ENCODE measurements around the gene CBX8. TPM values are rescaled to one million over a fixed set of nuclear protein-coding genes. Genes with fewer than 3 reads are reported as not detected.

Gene CBX8
- total RNA-seq, result 5.9 TPM

DNA sequence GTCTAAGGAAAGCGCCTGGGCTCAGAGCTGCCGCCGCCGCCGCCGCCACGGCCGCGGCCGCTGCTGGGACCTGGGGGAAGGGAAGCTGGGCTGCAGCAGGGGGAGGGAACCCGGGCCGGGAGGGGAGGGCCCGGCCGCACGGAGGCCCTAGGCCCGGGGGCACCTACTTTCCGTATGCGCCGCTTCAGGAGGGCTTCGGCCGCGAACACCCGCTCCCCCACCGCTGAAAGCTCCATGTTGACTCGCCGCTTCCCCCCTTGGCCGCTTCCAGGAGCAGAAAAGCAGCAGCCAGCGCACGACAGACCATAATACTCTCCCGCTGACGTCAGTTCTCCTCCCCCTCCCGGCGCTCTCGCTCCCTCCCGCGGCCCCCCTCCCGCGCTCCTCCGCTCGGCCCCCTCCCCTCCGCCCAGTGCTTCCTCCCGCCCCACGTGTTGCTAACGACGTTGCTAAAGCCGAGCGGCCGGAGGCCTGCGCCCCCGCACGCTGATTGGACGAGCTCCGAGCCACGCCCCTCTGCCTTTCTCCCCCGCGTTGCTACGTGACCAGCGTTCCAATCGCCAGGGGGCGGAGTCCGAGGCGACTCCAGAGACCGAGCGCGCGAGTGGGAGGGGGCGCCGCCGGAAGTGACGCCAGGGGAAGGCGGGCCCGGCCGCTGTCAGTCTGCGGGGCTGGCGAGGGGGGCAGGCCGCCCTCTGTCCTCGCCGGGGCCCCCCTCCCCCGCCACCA is at the start of gene CBX8:
TSS of gene CBX8 (minus strand) at position 315 of the 729 bp plus-strand sequence. CDS start at position 236, 79 bp downstream.

DNA sequence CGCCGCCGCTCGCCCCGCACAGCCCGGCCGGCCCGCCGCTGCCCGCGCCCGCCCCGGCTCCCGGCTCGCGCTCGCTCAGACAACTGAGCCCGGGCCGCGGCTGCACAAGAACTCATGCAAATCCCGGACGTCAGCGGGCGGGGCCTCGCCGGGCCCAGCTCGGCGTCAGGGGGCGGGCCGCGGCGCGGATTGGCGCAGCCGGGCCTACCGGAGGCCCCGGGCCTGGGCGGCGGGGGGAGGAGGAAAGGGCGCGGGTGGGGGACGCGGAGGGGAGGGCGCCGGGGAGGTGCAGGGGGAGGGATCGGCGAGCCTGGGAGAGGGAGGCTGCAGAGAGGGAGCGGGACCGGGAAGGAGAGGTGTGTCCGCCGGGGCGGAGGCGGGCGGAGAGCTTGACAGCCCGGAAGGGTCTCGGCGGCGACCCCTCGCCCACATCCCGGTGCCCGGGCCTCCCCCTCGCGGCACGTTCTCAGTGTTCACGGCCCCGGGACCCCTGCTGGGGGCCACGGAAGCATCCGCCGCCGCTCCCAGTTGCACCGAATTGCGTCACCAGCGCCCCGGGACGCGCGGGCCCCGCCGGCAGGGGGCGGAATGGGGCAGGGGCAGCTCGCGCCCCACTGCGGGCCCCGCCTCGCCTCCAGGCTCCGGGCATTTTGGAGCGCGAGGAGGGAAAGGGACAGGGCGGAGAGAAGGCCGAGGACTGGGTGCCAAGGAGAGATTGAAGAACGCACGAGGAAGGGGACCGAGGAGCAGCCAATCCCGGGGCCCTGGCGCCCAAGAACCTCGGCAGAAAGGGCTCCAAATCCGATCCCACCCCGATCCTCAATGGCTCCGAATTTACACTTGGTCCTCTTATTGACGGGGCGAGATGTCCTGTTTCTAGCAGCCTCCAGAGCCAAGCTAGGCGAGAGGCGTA is 42.7 kb upstream of the CBX8 start, which contains the start of gene CBX4:
TSS of gene CBX4 (minus strand) at position 85 of the 913 bp plus-strand sequence. CDS start 189 bp downstream, outside the sequence.

DNA sequence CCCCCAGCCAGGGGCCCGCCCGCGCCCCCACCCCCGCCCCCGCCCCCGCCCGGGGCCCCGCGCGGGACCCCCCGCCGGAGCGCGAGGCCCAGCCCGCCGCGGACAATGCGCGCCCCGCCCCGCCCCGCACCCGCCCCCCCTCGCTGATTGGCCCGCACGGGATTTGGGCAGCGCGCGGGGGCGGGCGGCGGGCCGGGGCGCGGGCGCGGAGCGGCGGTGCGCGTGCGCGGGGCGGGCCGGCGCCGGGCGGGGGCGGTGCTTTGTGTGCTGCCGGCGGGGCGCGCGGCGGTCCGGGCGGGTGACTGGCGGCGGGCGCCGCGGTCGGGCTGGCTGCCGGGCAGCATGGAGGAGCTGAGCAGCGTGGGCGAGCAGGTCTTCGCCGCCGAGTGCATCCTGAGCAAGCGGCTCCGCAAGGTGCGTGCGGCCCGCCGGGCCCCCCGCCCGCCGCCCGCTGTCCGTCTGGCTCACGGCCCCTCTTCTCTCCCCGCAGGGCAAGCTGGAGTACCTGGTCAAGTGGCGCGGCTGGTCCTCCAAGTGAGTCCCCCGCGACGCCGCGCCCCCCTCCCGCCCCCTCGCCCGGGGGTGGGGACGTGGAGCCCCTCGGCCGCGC is 18.9 kb downstream of the CBX8 start, which contains the start of gene CBX2:
TSS of gene CBX2 (plus strand) at position 255 of the 610 bp plus-strand sequence. CDS start at position 343, 88 bp downstream.

Other genes with a start within 250 kb of the CBX8 start
- gene RBFOX3, start 186.0 kb downstream of the CBX8 start, total RNA-seq, result 14.1 TPM
- not detected for gene ENPP7, start 66.1 kb downstream of the CBX8 start, total RNA-seq
- gene CBX2, start 18.9 kb downstream of the CBX8 start, total RNA-seq, result 18.2 TPM
- gene CBX4, start 42.4 kb upstream of the CBX8 start, total RNA-seq, result 20.7 TPM
- gene TBC1D16, start 238.8 kb upstream of the CBX8 start, total RNA-seq, result 41.3 TPM
- 12.2 TPM for gene CCDC40, start 239.6 kb upstream of the CBX8 start, total RNA-seq

Measured in parietal lobe (tissue), 1 donor.